Naive B cell (primary cell): ENCODE measurements around the gene MDFIC2. TPM values are rescaled to one million over a fixed set of nuclear protein-coding genes. Genes with fewer than 3 reads are reported as not detected.
A peak's percentile ranks its signal among the peaks of the same experiment; 100 is the strongest.
"Not testable (repeated sequence)": the region's sequence is repeated elsewhere in the genome, so short reads cannot be mapped to it uniquely, and the experiment has no call there.

ENCODE experiments used
- ATAC-seq, 2 donors: fragments of 150-1000 bp; cut with Tn5 transposase; 2 replicates each; pipeline ENCODE4 v1.10.0; 2021; ENCODE audit warnings: low read depth in 2 of 2, mild to moderate bottlenecking in 2 of 2, moderate library complexity in 2 of 2
- DNase-seq: peaks from one replicate; pipeline ENCODE4 v3.0.0; 2022
- H3K27ac Mint-ChIP-seq, 6 donors: one replicate each; pipeline ENCODE4 v1.8.0; 2020 to 2022; ENCODE audit warnings: mild to moderate bottlenecking in 6 of 6, mixed read lengths in 6 of 6, moderate library complexity in 5 of 6, inconsistent platforms in 2 of 6
- H3K27me3 Mint-ChIP-seq, 3 donors: one replicate each; pipeline ENCODE4 v1.8.0; 2021 to 2022; ENCODE audit warnings: mixed read lengths in 3 of 3, mild to moderate bottlenecking in 1 of 3
- H3K36me3 Mint-ChIP-seq, 2 donors: one replicate each; pipeline ENCODE4 v1.8.0; 2020 to 2022; ENCODE audit warnings: mixed read lengths in 2 of 2, inconsistent platforms in 1 of 2, mild to moderate bottlenecking in 1 of 2
- H3K4me1 Mint-ChIP-seq, 3 donors: one replicate each; pipeline ENCODE4 v1.8.0; 2020 to 2022; ENCODE audit warnings: mixed read lengths in 3 of 3, inconsistent platforms in 1 of 3, mild to moderate bottlenecking in 1 of 3, moderate library complexity in 1 of 3
- H3K4me3 Mint-ChIP-seq, 8 donors: one replicate each; pipeline ENCODE4 v1.8.0; 2020 to 2022; ENCODE audit warnings: mild to moderate bottlenecking in 8 of 8, mixed read lengths in 8 of 8, moderate library complexity in 8 of 8, inconsistent platforms in 2 of 8
- H3K9me3 Mint-ChIP-seq, 7 donors: one replicate each; pipeline ENCODE4 v1.8.0; 2020 to 2022; ENCODE audit warnings: mixed read lengths in 7 of 7, mild to moderate bottlenecking in 5 of 7, inconsistent platforms in 2 of 7, moderate library complexity in 1 of 7
- polyA plus RNA-seq, 6 donors: library from polyadenylated mRNA; unstranded; fragments of 300-500 nt; fragmentation: Illumina TruSeq; gene quantifications; one replicate each; pipeline ENCODE4 v1.2.3, GENCODE V29; 2021; ENCODE audit warnings: low read depth in 6 of 6

The MDFIC2 gene
- not detected for polyA plus RNA-seq

DNA sequence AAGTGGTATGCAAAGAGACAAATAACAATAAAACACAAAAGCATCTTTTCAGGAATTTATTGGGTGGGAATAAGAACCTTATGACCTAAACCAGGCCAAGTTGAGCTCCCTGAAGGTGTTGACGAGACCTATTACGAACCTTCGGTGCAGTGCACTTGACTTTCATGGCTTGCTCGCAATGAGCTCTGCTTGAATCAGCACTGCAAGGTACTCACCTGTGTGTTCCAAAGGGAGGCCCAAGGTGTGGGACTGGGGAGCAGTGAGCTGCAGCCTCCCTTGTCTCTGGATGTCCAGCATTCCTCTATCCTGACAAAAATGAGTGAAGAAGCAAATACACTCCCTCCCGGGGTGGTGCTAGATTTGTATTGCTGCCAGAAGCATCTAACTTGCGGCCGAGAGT is at the start of gene MDFIC2:
Gene MDFIC2 (minus strand): TSS at position 303 of the 400 bp plus-strand sequence. CDS start 665 bp downstream, outside the sequence.
- Mint-ChIP-seq H3K4me3 (no peak within 1 kb of the TSS), H3K9me3 (no peaks in the 10 kb centered on the region), H3K36me3 (no peaks in the 10 kb centered on the region), H3K4me1 (no peaks in the 10 kb centered on the region), H3K27me3 (peaks cover 0 to 17% (median 11%) of the 10 kb centered on the region in 3 donors), H3K27ac (peak within 1 kb of the TSS in 1 of 6 donors; percentile 48)
- DNase-seq (no peak), ATAC-seq (no peak)

- DNase-seq (no peak), ATAC-seq (no peak)
- no peaks in the 10 kb centered on the region for H3K4me1 Mint-ChIP-seq
- no peaks in the 10 kb centered on the region for H3K36me3 Mint-ChIP-seq
- peaks cover 0 to 6% (median 3%) of the 10 kb centered on the region in 3 donors for H3K27me3 Mint-ChIP-seq
- no peak overlapping the region for H3K4me3 Mint-ChIP-seq
- no peak overlapping the region for H3K27ac Mint-ChIP-seq
- H3K9me3 Mint-ChIP-seq = peaks cover 5 to 21% (median 15%) of the 10 kb centered on the region in 7 donors
Measured at GRCh38 chr3:70360979-70361760, 48.7 kb upstream of the MDFIC2 start.

DNA sequence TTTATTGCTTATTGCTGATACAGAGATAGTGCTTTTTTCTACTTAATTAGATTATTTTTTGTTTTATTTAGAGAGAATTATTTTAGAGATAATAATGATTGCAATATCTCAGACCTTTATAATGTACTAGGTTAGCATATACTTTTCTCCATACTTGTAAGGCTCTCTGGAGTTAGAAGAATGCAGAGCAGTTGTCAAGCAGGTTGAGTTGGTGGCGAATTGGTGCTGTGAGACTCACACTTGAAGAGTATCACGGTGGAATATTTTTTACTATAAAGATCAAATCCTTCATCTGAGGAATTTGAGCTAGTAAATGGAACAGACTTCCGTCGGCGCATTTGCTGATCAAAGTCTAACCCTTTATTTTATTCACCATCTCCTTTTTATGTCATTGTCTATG is 47.3 kb upstream of the MDFIC2 start:
- peaks cover 3 to 18% (median 12%) of the 10 kb centered on the region in 7 donors for H3K9me3 Mint-ChIP-seq
- DNase-seq (no peak), ATAC-seq (no peak)
- H3K4me3 Mint-ChIP-seq = no peak overlapping the region
- H3K36me3 Mint-ChIP-seq = no peaks in the 10 kb centered on the region
- H3K4me1 Mint-ChIP-seq = no peaks in the 10 kb centered on the region
- H3K27ac Mint-ChIP-seq = peak overlapping the region in 1 of 6 donors; percentile 53
- peaks cover 0 to 4% (median 3%) of the 10 kb centered on the region in 3 donors for H3K27me3 Mint-ChIP-seq

DNA sequence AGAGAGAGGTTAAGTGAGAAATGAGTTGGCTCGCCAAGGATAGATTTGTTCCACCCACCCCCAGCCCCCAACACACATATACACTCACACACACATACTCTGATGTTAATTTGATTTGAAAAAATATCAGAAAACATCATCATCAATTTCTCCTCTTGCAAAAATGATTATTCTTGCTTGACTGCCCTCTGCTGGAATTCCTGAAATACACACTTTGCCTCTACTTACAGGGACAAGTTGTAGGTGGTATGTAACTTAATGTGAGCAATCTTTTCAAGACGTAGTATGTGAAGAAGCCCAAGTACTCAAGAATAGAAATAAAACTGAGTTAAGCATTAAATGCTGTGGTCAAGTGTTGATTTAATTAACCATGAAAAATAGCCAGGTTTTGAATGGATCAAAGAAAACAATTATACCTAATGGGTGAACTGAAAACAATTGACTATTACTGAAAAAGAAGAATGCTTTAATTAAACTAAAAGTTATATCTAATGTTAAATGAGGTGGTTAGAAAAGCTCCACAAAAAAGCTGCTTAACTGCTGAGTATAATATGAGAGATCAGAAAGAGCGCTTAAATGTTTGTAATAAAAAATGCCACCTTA is 46.6 kb upstream of the MDFIC2 start:
- Mint-ChIP-seq H3K27ac (no peak overlapping the region), H3K27me3 (peaks cover 0 to 3% (median 0%) of the 10 kb centered on the region in 3 donors), H3K36me3 (no peaks in the 10 kb centered on the region), H3K4me1 (no peaks in the 10 kb centered on the region), H3K9me3 (peaks cover 0 to 11% (median 6%) of the 10 kb centered on the region in 7 donors), H3K4me3 (no peak overlapping the region)
- ATAC-seq (no peak), DNase-seq (peak; percentile 1)

DNA sequence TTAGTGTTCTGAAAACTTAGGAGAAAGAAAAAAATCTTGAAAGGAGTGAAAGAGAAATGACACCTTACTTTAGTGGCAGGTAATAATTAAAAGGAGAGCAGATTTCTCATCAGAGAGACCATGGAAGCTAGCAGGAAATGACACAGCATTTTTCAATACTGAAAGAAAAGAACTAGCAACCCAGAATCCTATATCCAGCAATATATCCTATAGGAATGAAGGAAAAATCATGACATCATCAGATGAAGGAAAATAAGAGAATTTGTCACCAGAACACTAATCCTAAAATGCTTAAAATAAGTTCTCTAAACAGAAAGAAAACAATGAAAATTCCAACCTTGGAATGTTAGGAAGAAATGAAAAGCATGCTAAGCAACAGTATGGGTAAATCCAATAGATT is 39.8 kb upstream of the MDFIC2 start:
- no peak for ATAC-seq
- no peak overlapping the region for H3K4me3 Mint-ChIP-seq
- H3K27ac Mint-ChIP-seq = no peak overlapping the region
- H3K4me1 Mint-ChIP-seq = no peaks in the 10 kb centered on the region
- peaks cover 18 to 37% (median 18%) of the 10 kb centered on the region in 3 donors for H3K27me3 Mint-ChIP-seq
- H3K9me3 Mint-ChIP-seq = peaks cover 0 to 13% (median 8%) of the 10 kb centered on the region in 7 donors
- H3K36me3 Mint-ChIP-seq = peaks cover 0 to 6% of the 10 kb centered on the region in 2 donors
- no peak for DNase-seq

- peaks cover 0 to 14% (median 7%) of the 10 kb centered on the region in 7 donors for H3K9me3 Mint-ChIP-seq
- H3K27me3 Mint-ChIP-seq = peaks cover 8 to 27% (median 26%) of the 10 kb centered on the region in 3 donors
- no peak for ATAC-seq
- H3K27ac Mint-ChIP-seq = no peak overlapping the region
- no peaks in the 10 kb centered on the region for H3K4me1 Mint-ChIP-seq
- no peak overlapping the region for H3K4me3 Mint-ChIP-seq
- H3K36me3 Mint-ChIP-seq = no peaks in the 10 kb centered on the region
- no peak for DNase-seq
Measured at GRCh38 chr3:70342149-70342548, 29.7 kb upstream of the MDFIC2 start.

DNA sequence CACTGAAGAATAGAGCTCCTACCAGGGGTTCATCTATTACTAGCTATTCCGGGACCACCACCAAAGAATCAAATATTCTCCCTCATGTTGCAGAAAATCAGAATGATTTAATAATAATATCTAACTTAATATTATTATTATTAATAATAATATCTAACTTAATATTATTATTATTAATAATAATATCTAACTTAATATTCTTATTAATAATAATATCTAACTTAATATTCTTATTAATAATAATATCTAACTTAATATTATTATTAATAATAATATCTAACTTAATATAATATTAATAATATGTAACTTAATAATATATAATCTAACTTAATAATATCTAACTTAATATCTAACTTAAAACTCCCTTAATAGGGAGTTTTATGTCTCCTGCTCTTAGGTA is 24.4 kb upstream of the MDFIC2 start:
- Mint-ChIP-seq H3K27me3 (peaks cover 0 to 17% (median 16%) of the 10 kb centered on the region in 3 donors), H3K9me3 (peaks cover 0 to 10% (median 4%) of the 10 kb centered on the region in 7 donors)
- not testable (repeated sequence) for ATAC-seq, DNase-seq, H3K36me3 Mint-ChIP-seq, H3K4me3 Mint-ChIP-seq, H3K27ac Mint-ChIP-seq, H3K4me1 Mint-ChIP-seq

- DNase-seq = no peak
- no peak for ATAC-seq
- peaks cover 3 to 16% (median 4%) of the 10 kb centered on the region in 7 donors for H3K9me3 Mint-ChIP-seq
- no peak overlapping the region for H3K4me3 Mint-ChIP-seq
- H3K36me3 Mint-ChIP-seq = peaks cover 0 to 9% of the 10 kb centered on the region in 2 donors
- peaks cover 0 to 20% (median 9%) of the 10 kb centered on the region in 3 donors for H3K27me3 Mint-ChIP-seq
- H3K4me1 Mint-ChIP-seq = no peaks in the 10 kb centered on the region
- peak overlapping the region in 1 of 6 donors; percentile 76 for H3K27ac Mint-ChIP-seq
Measured at GRCh38 chr3:70333080-70333479, 20.6 kb upstream of the MDFIC2 start.

DNA sequence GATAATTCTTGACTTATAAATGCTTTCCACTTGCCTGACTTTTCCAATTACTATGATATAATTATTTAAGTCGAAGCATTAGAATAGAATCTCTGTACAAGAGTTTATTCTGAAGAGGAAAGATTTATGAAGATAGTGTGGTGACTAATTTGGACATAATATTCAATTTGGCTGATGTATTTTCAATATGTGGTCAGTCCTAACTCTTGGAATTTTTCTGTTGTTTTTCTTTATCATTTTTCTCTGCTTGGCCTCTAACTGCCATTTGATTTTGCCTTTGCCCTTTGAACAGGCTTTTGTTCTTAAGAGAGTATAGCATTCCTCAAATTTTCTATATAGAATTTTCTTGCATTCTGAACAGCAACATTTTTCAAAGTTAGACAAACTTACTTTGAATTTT is 2.6 kb upstream of the MDFIC2 start:
- H3K9me3 Mint-ChIP-seq = peaks cover 0 to 20% (median 5%) of the 10 kb centered on the region in 7 donors
- H3K4me1 Mint-ChIP-seq = no peaks in the 10 kb centered on the region
- peaks cover 3 to 29% (median 17%) of the 10 kb centered on the region in 3 donors for H3K27me3 Mint-ChIP-seq
- no peak for ATAC-seq
- no peak overlapping the region for H3K27ac Mint-ChIP-seq
- H3K36me3 Mint-ChIP-seq = no peaks in the 10 kb centered on the region
- no peak for DNase-seq
- no peak overlapping the region for H3K4me3 Mint-ChIP-seq

DNA sequence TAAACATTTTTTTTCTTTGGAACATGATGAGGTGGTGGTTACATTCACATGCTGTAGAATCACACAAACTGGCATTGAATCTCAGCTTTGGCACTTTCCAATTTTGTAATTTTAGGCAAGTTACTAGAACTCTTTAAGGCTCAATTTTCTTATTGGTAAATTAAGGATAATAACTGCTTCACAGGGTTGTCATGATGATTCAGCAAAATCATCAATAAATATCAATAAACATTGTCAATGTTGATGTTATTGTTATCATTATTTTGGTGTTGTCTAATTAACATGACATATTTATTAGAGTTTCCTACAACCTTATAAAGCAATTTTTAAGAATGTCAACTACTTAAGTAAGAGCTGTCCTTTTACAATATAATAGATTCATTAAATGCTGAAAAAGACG is 1.6 kb downstream of the MDFIC2 start:
- no peak overlapping the region for H3K27ac Mint-ChIP-seq
- no peak for ATAC-seq
- H3K9me3 Mint-ChIP-seq = no peaks in the 10 kb centered on the region
- H3K36me3 Mint-ChIP-seq = no peaks in the 10 kb centered on the region
- peaks cover 0 to 18% (median 7%) of the 10 kb centered on the region in 3 donors for H3K27me3 Mint-ChIP-seq
- H3K4me3 Mint-ChIP-seq = no peak overlapping the region
- DNase-seq = no peak
- H3K4me1 Mint-ChIP-seq = no peaks in the 10 kb centered on the region

- H3K4me1 Mint-ChIP-seq = no peaks in the 10 kb centered on the region
- H3K4me3 Mint-ChIP-seq = no peak overlapping the region
- peaks cover 0 to 4% (median 0%) of the 10 kb centered on the region in 7 donors for H3K9me3 Mint-ChIP-seq
- H3K36me3 Mint-ChIP-seq = no peaks in the 10 kb centered on the region
- peaks cover 6 to 23% (median 12%) of the 10 kb centered on the region in 3 donors for H3K27me3 Mint-ChIP-seq
- DNase-seq = no peak
- no peak overlapping the region for H3K27ac Mint-ChIP-seq
- no peak for ATAC-seq
Measured at GRCh38 chr3:70309591-70309990, 2.8 kb downstream of the MDFIC2 start.

DNA sequence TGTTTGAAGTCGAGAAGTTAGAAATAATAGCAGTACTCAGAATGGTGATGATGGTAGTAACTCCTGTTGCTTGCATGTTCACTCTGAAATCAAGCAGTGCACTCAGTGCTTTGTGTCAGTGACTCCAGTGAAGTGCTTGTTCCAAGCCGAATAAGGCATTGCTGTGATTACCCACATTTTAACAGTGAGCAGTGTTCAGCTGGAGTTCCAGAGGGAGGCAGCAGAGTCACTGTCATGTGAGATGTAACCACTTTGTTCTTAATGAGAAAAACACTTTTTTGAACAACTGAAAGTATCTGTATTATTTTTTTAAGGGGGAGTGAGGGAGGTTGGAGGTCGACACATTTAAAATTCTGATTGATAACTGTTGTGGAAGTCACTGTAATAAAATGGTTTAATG is 3.7 kb downstream of the MDFIC2 start:
- H3K27ac Mint-ChIP-seq = no peak overlapping the region
- H3K36me3 Mint-ChIP-seq = no peaks in the 10 kb centered on the region
- H3K27me3 Mint-ChIP-seq = peaks cover 13 to 29% (median 14%) of the 10 kb centered on the region in 3 donors
- ATAC-seq (no peak), DNase-seq (no peak)
- H3K4me1 Mint-ChIP-seq = no peaks in the 10 kb centered on the region
- peaks cover 0 to 6% (median 0%) of the 10 kb centered on the region in 7 donors for H3K9me3 Mint-ChIP-seq
- no peak overlapping the region for H3K4me3 Mint-ChIP-seq

DNA sequence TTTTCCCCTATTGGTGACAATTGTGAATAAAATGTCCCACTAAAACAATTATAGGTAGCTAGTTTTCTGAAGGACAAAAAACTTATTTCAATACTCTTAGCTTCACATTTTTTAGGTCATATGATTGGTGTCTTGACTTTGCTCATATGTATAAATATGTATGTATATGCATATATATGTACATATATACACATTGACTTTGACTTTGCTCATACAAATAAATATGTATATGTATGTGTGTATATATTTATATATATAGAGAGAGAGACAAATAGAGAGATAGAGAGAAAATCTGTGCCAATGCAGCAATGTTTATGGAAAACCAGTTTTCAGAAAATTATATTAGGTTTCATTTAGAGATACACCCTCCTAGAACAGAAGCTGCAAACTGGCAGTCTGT is 5.7 kb downstream of the MDFIC2 start:
- Mint-ChIP-seq H3K27me3 (peaks cover 11 to 25% (median 13%) of the 10 kb centered on the region in 3 donors), H3K27ac (no peak overlapping the region), H3K4me1 (no peaks in the 10 kb centered on the region), H3K4me3 (no peak overlapping the region), H3K36me3 (no peaks in the 10 kb centered on the region), H3K9me3 (peaks cover 0 to 6% (median 0%) of the 10 kb centered on the region in 7 donors)
- DNase-seq (no peak), ATAC-seq (no peak)

GRCh38 chr3:70298385-70298784 is 14.1 kb downstream of the MDFIC2 start:
- no peak for ATAC-seq
- no peak overlapping the region for H3K27ac Mint-ChIP-seq

More at GRCh38 chr3:70298385-70298784, 14.1 kb downstream of the MDFIC2 start:
- Mint-ChIP-seq H3K4me1 (no peaks in the 10 kb centered on the region), H3K4me3 (no peak overlapping the region), H3K27me3 (peaks cover 0 to 13% (median 6%) of the 10 kb centered on the region in 3 donors), H3K9me3 (peaks cover 0 to 2% (median 0%) of the 10 kb centered on the region in 7 donors), H3K36me3 (no peaks in the 10 kb centered on the region)
- DNase-seq = no peak
